Nephron progenitor cell (in vitro differentiated cells): ENCODE data around the gene SIN3A.

Experiments
- DNase-seq: peaks from one replicate; pipeline ENCODE4 v3.0.0; 2021
- H3K27ac Mint-ChIP-seq: 2 replicates; pipeline ENCODE4 v1.8.0; 2021; ENCODE audit warnings: mild to moderate bottlenecking, moderate library complexity, mixed read lengths
- H3K27me3 Mint-ChIP-seq: 2 replicates; pipeline ENCODE4 v1.8.0; 2021; ENCODE audit warnings: mild to moderate bottlenecking, low read depth, mixed read lengths; ENCODE audit not compliant: poor library complexity
- H3K36me3 Mint-ChIP-seq: 2 replicates; pipeline ENCODE4 v1.8.0; 2021; ENCODE audit warnings: low read depth, mixed read lengths
- H3K4me1 Mint-ChIP-seq: 2 replicates; pipeline ENCODE4 v1.8.0; 2021; ENCODE audit warnings: mixed read lengths
- H3K4me3 Mint-ChIP-seq: 2 replicates; pipeline ENCODE4 v1.8.0; 2021; ENCODE audit warnings: mild to moderate bottlenecking, moderate library complexity, mixed read lengths
- H3K9me3 Mint-ChIP-seq: 2 replicates; pipeline ENCODE4 v1.8.0; 2021; ENCODE audit warnings: mild to moderate bottlenecking, moderate library complexity, mixed read lengths
- CTCF ChIP-seq: fragments of 200-600 bp; sonication (generic); IDR thresholded peaks from 2 replicates; pipeline ENCODE4 v1.5.0; 2021; ENCODE audit warnings: antibody characterized with exemption

The SIN3A gene

DNA sequence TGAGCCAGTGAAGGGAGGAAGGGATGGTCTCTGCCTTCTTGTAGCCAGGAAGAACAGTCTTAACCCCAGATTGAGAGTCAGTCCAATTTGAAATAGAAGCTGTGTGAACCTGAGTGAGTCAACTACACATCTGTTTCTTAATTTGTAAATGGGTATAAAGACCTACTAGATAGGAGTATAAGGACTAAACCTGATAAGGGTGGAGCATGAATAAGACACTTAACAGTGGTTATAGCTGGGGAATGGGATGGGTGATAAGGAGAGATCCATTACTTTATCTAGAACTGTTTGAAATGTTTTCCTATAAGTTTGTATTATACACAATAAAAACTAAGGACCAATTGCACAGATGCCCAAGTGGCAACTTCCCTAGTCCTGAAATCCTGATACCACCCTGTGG is 84.5 kb downstream of the SIN3A start:
- no peaks in the 10 kb centered on the region for H3K9me3 Mint-ChIP-seq
- no peaks in the 10 kb centered on the region for H3K27me3 Mint-ChIP-seq
- peaks cover 17% of the 10 kb centered on the region for H3K36me3 Mint-ChIP-seq
- DNase-seq, result no peak
- no peak for TF ChIP-seq CTCF
- H3K4me1 Mint-ChIP-seq, result peaks cover 15% of the 10 kb centered on the region
- no peak overlapping the region for H3K27ac Mint-ChIP-seq
- peak overlapping the region; percentile 23 for H3K4me3 Mint-ChIP-seq

DNA sequence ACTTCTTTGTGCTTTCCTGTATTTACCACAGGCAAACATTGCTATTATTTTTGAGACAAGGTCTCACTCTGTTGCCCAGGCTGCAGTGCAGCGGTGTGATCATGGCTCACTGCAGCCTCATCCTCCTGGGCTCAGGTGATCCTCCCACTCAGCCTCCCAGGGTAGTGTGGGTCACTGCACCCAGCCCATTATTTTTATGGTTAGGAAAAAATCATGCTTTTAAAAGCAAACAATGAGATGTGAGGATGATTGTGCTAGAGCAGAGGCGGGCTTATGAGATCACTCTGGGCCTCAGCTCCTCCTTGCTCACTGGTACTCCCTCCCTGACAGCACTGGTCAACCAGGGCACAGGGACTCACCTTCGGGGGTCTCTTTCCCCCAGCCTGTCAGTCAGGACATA is 85.3 kb downstream of the SIN3A start:
- no peak overlapping the region for H3K4me3 Mint-ChIP-seq
- H3K27ac Mint-ChIP-seq, result no peak overlapping the region
- DNase-seq, result no peak
- H3K27me3 Mint-ChIP-seq, result no peaks in the 10 kb centered on the region
- H3K36me3 Mint-ChIP-seq, result peaks cover 8% of the 10 kb centered on the region
- H3K4me1 Mint-ChIP-seq, result peaks cover 15% of the 10 kb centered on the region
- H3K9me3 Mint-ChIP-seq, result no peaks in the 10 kb centered on the region
- no peak for TF ChIP-seq CTCF

GRCh38 chr15:75364881-75365280 is 86.6 kb downstream of the SIN3A start:
- no peaks in the 10 kb centered on the region for H3K27me3 Mint-ChIP-seq
- no peak overlapping the region for H3K27ac Mint-ChIP-seq
- peaks cover 5% of the 10 kb centered on the region for H3K36me3 Mint-ChIP-seq
- TF ChIP-seq CTCF, result no peak
- no peak overlapping the region for H3K4me3 Mint-ChIP-seq
- no peak for DNase-seq
- no peaks in the 10 kb centered on the region for H3K9me3 Mint-ChIP-seq
- peaks cover 14% of the 10 kb centered on the region for H3K4me1 Mint-ChIP-seq

GRCh38 chr15:75363786-75364185 is 87.7 kb downstream of the SIN3A start:
- TF ChIP-seq CTCF, result no peak
- H3K4me1 Mint-ChIP-seq, result peaks cover 3% of the 10 kb centered on the region
- H3K9me3 Mint-ChIP-seq, result no peaks in the 10 kb centered on the region
- H3K27ac Mint-ChIP-seq, result no peak overlapping the region
- no peaks in the 10 kb centered on the region for H3K27me3 Mint-ChIP-seq
- H3K4me3 Mint-ChIP-seq, result no peak overlapping the region
- DNase-seq, result no peak
- H3K36me3 Mint-ChIP-seq, result peaks cover 5% of the 10 kb centered on the region

GRCh38 chr15:75362642-75363249 is 88.7 kb downstream of the SIN3A start:
- no peak for DNase-seq
- H3K9me3 Mint-ChIP-seq, result no peaks in the 10 kb centered on the region
- peaks cover 9% of the 10 kb centered on the region for H3K36me3 Mint-ChIP-seq
- no peaks in the 10 kb centered on the region for H3K27me3 Mint-ChIP-seq
- no peaks in the 10 kb centered on the region for H3K4me1 Mint-ChIP-seq
- H3K27ac Mint-ChIP-seq, result peak overlapping the region; percentile 39
- no peak overlapping the region for H3K4me3 Mint-ChIP-seq
- no peak for TF ChIP-seq CTCF

DNA sequence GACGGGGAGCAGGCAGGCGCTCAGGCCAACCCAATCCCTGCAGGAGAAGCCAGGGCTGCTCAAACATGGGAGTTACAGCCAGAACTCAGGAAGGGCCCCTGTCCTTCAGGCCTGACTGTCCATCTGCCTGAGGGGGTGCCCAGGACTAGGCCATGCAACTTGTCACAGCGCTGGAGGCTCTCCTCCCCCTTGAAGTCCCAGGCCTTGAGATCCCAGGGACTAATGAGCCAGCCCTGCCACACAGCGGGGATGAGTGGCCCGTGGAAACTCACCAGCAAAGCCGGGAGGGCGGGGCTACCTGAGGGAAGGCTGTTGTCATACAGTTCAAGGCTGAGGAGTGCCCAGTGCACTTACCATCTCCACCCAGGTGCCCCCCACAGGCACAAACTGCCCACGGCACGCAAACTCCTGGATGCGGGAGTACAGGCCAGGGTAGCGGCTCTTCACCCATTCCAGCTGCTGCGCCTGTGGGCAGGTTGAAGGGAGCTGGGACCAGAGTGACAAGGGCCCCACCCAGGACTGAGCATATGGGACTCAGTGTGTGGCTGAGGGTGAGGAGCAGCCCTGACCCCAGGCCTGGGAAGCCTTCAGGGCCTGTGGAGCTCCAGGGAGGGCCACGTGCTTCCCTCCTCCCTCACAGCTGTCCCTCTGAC is 89.4 kb downstream of the SIN3A start:
- Mint-ChIP-seq H3K4me3 (no peak overlapping the region), H3K27me3 (no peaks in the 10 kb centered on the region), H3K9me3 (no peaks in the 10 kb centered on the region), H3K27ac (no peak overlapping the region), H3K36me3 (peaks cover 9% of the 10 kb centered on the region), H3K4me1 (no peaks in the 10 kb centered on the region)
- TF ChIP-seq CTCF, result no peak
- no peak for DNase-seq
